Right lobe of liver (tissue), 4 donors: Measurements from ENCODE around the gene SIM1.

Experiments
- CTCF ChIP-seq, 4 donors: fragments of 200-600 bp in 3 of 4; fragments of 450-650 bp in 1 of 4; IDR thresholded peaks; one replicate each; pipeline versions ENCODE4 v1.5.1 to v1.8.0; 2016 to 2022; ENCODE audit warnings: antibody characterized with exemption in 4 of 4, mild to moderate bottlenecking in 2 of 4
- POLR2A ChIP-seq: fragments of 450-650 bp; IDR thresholded peaks from one replicate; pipeline ENCODE4 v1.6.1; 2017; ENCODE audit warnings: antibody characterized with exemption, mild to moderate bottlenecking
- donor health status: DM: no; HTN: no; CAD: no.
- donor health status: DM: no; HTN: no; CAD: no.
- donor health status: DM: no; HTN: yes; CAD: no.

DNA sequence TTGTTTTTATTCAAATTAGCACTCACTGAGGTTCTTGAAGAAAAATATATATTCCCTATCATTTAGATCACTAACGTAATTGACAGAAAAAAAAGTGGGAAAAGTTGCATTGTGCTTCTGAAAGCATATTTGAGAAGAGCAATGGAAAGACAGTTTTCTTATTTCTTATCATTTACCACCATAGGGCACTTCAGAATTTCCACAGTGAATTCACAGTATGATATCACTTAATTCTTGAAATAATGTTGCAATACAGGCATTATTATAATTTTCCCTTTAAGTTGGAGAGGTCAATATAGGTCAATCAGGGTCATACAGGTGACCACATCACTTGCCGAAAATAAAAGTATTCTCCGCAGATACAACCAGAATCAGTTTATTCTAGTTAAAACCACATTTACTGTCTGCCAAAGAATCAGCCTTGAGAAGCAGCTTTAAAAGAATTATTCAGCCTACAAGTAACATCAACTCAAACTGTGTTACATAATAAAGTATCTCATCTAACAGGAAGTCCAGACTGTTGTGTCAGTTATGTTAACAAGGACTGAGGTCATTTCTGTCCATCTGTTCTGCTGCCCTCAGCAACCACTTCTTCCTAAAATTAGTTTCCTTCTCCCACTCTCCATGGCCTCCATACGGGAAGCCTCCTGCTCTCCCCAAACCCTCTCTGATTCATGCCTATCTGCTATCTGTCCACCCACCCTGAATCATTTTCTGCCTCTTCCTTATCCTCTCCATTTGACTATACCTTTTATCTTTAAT lies 121.2 kb downstream of the SIM1 start:
- TF ChIP-seq CTCF (IDR thresholded peaks at IDR 0.05), result no peak
- no peak for TF ChIP-seq POLR2A
